NCI-H1048 (cell line): ENCODE results near the gene REELD1.

Experiments
- DNase-seq: peaks from one replicate; lab custom pipeline; 2025; lab: John Stamatoyannopoulos, UW

REELD1 gene

DNA sequence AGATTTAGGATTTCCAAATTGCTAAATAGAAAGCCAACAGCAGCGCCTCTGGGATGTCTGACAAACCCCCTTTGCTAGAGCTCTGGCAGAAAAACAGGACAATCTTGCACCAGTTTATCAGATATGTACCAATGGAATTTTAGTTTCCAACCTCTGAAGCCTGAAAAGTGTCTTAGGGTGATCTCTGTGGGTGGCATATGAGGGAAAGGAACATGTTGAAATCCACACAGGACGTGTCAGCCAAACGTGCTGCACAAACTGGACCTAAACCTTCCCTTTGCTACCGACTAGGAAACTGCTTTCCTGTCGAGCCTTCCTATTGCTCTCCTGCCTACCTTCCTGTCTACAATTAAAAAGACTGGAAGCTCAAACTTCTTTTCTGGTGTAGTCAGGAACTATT, 53.5 kb downstream of the REELD1 start:
- no peak for DNase-seq

- DNase-seq: no peak
These were observed 54.9 kb downstream of the REELD1 start for GRCh38 chr4:146269228-146269653.

DNA sequence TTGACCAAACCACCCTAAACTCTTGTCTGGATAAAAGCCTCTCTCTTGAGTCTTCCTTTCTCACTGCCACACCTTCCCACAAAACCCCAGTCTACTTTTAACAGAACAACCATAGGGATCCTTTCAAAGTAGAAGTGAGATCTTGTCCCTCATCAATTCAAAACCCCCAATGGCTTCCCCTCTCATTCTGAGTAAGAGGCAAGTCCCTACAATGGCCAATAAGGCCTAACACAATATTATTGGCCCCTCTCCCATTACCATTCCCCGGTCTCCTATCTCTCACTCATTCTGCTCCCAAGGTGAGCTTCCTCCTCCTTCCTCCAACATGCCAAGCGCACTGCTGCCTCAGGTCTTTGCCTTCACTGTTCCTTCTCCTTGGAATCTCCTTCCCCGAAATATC, 57.1 kb downstream of the REELD1 start:
- DNase-seq: no peak

DNA sequence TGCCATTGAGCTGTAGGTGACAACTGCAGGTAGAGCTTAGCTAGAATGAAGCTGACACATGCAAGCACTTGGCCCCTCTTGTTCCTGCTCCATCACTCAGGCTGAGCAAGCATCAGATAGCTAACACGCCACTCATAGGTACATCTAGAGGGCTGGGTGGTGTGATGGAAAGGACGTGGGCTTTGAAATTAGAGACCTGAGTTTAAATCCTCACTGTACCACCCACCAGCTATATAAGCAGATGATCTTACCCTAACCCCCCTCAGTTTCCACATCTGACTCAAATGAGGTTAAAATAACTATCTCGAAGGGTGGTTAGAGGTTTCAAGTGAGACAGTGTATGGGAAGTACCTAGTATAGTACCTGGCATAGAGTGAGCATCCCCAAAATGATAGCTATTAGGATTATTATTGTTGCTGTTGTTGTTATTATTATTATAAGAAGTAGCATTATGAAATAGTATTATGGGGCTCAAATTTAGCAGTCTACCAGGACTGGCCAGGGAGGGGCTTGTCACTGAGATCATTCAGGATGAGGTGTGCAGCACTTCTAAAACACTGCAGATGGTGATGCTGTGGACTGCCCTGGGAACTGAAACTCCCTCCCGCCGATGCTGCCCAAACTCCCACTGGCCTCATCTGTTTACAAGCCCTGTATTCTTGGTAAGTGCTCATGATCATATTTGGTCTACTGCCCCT, 59.0 kb downstream of the REELD1 start:
- no peak for DNase-seq

- no peak for DNase-seq
These were observed 60.4 kb downstream of the REELD1 start for GRCh38 chr4:146274774-146275173.

DNA sequence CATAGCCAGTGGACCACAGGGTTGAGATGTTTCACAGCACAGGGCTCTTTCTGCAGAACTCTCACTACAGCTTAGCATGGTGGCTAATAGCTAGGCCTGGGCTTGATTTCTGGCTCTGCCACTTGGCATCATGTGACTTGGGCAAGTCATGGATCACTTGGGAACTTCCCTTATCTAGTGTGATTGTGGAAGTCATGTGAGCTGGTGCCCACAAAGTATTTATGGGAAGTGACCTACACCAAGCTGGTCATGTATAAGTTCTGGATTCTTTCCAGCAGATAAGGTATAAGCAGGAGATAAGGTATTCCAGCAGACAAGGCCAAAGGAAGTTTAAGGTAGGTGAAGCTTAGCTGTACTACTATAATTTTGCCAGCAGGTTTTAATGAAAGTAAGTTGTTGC, 61.0 kb downstream of the REELD1 start:
- DNase-seq: no peak

- DNase-seq: no peak
These were observed 64.6 kb downstream of the REELD1 start for GRCh38 chr4:146278986-146279385.
